HG03060 (cell line): ENCODE measurements around the gene ARF6.
"Not testable (repeated sequence)": the region's sequence is repeated elsewhere in the genome, so short reads cannot be mapped to it uniquely, and the experiment has no call there.

Experiments used
- ATAC-seq: cut with Tn5 transposase; IDR thresholded peaks from one replicate; pipeline ENCODE4 v1.9.1; 2021; ENCODE audit warnings: low read depth, moderate number of reproducible peaks; ENCODE audit not compliant: unreplicated experiment

The ARF6 gene

GRCh38 chr14:49902679-49903246 lies 9.9 kb downstream of the ARF6 start:
- not testable (repeated sequence) for ATAC-seq

- no peak for ATAC-seq
Observed at GRCh38 chr14:49904270-49904669, 11.4 kb downstream of the ARF6 start.

- no peak for ATAC-seq
Observed at GRCh38 chr14:49905989-49906388, 13.1 kb downstream of the ARF6 start.

DNA sequence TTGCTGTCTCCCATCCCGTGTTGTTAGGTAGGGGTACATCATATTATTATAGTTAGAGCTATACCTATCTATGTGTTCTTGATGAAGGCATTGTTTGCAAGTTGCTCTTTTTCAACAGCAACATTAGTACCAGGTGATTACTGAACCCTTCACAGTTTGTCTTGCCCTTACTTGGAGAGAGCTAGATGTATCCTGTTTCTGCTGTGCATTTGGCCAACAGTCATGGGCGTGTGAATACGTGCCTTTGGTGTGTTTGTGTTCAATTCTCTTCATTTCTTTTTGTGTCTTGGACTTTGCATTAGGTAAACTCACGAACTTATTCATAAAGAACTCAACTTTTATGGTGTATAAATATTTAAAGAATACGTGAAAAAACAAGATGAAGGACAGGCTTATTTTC lies 14.3 kb downstream of the ARF6 start:
- ATAC-seq = no peak

GRCh38 chr14:49908433-49908782 lies 15.5 kb downstream of the ARF6 start:
- no peak for ATAC-seq

GRCh38 chr14:49909016-49909415 lies 16.1 kb downstream of the ARF6 start:
- ATAC-seq = no peak

- no peak for ATAC-seq
Observed at GRCh38 chr14:49915085-49915484, 22.2 kb downstream of the ARF6 start.

DNA sequence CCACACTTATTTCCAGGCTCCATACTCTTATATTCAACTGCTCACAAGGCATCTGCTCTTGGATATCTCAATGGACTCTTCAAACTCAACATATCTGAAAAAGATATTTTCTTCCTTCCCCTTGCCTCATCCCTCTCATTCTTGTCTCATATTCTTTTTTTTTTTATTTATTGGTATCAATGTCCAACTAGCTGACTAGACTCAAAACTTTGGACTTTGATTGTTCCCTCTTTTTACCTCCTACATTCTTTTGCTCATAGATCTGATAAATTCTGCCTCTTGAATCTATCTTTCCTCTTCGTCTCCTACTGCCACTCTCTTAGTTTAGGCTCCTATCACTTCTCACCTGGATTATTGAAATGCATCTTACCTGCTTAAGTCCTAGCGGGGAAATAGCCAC lies 25.8 kb downstream of the ARF6 start:
- no peak for ATAC-seq

DNA sequence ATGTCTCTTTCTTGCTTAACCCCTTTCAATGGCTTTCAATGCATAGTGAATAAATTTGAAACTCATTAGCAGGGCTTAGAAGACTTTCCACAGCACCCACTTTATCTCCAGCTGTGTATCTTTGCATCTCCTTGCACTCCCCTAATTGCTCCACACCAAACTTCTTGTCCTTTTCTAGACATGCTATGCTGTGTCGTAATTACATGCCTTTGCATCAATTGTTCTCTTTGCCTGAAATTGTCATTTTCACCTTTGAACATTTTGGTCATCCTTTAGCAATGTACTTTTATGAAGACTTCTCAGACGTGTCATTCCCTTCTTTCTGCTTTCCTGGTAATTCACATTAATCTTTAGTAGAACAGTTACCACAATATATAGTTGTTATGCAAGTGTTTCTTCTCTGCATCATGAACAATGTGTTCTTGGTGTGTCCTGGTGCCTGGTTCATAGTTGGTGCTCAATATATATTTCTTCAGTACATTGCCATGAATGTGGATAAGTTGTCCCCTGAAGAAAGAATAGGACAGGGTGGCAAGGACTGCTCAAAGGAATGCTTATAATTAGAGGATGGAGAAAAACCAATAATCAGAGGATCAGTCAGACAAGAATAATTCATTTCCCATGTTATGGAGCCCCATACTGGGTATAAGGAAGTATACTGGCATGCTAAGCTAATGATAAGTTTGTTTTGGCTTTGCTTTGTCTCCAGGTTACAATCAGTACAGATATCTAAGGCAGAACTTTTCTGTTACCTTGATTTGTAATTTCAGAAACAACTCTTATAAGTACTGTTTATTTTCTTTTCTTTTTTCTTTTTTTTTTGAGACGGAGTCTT lies 27.2 kb downstream of the ARF6 start:
- no peak for ATAC-seq

DNA sequence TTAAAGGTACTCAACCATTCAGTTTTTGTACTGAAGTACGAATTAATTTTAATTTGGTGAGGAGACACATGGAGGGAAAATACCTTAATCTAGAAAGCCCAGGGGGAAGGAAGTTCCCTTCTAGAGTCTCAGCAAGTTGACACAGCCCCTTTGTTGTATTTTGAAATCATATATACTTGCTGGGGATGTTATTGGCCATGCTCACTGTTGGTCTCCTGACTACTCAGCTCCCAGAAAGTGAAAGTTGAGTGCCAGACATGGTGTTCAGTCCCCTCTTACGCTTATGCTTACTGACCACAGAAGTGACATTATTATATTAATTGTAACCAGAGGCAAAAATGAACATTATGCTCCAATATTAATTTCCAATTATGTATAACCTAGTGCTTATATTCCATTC lies 28.1 kb downstream of the ARF6 start:
- ATAC-seq = no peak

GRCh38 chr14:49921401-49921800 lies 28.5 kb downstream of the ARF6 start:
- no peak for ATAC-seq

DNA sequence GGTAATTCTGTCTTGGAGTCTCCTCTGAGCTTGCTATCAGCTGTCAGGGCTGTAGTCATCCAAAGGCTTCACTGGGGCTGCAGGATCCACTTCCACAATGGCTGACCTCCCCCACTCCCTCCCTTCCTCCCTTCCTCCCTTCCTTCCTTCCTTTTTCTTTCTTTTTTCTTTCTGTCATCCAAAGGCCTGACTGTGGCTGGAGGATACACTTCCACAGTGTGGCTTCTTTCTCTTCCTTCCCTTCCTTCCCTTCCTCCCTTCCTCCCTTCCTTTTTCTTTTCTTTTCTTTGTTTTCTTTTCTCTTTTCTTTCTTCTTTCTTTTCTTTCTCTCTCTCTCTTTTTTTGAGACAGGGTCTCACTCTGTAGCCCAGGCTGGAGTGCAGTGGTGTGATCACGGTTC lies 30.6 kb downstream of the ARF6 start:
- no peak for ATAC-seq

- ATAC-seq = no peak
Observed at GRCh38 chr14:49923881-49924280, 31.0 kb downstream of the ARF6 start.

DNA sequence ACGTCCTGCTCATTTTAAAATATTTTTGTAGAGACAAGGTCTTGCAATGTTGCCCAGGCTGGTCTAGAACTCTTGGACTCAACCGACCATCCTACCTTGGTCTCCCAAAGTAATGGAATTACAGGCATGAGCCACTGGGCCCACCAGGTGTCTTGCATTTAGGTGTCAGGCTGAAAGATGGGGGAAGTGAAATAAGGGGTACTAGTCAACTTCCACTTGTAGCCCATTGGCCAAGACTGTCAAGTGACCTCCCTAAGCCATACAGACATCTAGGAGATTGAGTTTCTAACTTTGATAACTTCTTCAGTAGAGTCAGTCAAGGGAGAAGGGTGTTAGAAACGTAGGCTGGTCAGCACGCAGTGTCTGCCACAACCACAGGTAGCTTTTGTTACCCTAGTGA lies 32.0 kb downstream of the ARF6 start:
- no peak for ATAC-seq

GRCh38 chr14:49926803-49927202 lies 33.9 kb downstream of the ARF6 start:
- ATAC-seq = no peak

DNA sequence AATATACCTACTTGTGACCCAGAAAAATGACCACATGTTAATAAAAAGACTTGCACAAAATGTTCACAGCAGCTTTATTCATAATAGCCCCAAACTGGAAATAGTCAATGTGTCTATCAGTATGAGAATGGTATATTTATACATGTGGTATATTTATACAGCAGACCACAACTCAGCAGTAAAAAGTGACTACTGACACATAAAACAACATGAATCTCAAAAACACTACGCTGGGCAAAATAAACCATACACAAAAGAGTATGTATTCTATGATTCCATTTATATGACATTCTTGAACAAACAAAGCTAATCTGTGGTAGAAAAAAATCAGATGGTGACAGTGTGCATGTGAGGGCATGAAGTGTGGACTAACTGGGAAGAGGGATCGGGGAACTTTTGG lies 35.1 kb downstream of the ARF6 start:
- no peak for ATAC-seq

DNA sequence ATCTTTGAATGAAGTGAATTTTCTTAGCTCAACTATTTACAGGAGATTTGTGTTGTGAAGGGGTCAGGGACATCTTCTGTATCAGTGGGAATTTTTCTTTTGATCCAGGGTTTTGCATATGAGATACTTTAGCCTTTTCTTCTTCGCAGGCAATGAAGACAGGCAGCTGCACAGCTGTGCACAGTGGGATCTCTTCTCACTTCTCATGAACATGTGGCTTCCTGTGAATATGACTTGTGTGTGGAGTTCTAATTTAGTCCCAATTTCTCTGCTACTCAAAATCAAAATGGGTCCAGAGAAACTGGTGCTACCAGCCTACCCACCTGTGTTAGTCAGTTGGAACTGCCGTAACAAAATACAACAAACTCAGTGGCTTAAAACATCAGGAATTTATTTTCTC lies 37.8 kb downstream of the ARF6 start:
- no peak for ATAC-seq

DNA sequence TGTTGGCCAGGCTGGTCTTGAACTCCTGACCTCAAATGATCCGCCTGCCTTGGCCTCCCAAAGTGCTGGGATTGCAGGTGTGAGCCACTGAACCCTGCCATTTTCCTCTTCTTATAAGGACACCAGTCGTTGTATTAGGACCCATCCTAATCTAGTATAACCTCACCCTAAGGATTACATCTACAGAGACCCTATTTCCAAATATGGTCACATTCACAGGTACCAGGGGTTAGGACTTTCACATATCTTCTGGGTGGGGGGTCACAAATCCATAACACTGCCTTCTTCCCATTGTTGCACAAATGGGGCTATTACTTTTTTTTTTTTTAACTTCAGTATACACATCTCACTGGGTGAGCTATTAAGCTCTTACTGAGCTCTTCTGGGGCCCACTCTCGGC lies 38.6 kb downstream of the ARF6 start:
- ATAC-seq = no peak

- ATAC-seq = no peak
Observed at GRCh38 chr14:49933128-49933527, 40.2 kb downstream of the ARF6 start.

- ATAC-seq = no peak
Observed at GRCh38 chr14:49933704-49934103, 40.8 kb downstream of the ARF6 start.

GRCh38 chr14:49934646-49935045 lies 41.8 kb downstream of the ARF6 start:
- ATAC-seq = no peak

DNA sequence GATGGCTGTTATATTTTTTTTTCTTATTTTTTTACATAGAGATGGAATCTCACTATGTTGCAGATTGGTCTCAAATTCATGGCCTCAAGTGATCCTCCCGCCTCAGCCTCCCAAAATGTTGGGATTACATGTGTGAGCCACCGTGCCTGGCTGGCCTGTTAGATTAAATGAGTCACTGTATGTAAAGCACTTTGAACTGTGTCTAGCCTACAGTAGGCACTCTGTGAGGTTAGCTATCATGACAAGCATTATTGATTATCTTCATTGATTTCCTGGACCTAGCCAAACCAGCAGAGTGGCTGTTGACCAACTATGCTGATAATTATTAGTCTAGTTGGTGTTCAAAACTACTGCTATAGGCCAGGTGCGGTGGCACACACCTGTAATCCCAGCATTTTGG lies 42.6 kb downstream of the ARF6 start:
- ATAC-seq = no peak
